Heart left ventricle (tissue), 16 donors: ENCODE data around the gene GANC. TPM values are rescaled to one million over a fixed set of nuclear protein-coding genes. Genes with fewer than 3 reads are reported as not detected.
A peak's percentile ranks its signal among the peaks of the same experiment; 100 is the strongest.

ENCODE experiments used
- ATAC-seq, 4 donors: fragments of 200-7000 bp; cut with Tn5 transposase; one replicate each; pipeline ENCODE4 v1.9.1; 2020 to 2022; ENCODE audit warnings: moderate library complexity in 4 of 4, mild to moderate bottlenecking in 3 of 4, moderate number of reproducible peaks in 1 of 4
- DNase-seq, 5 donors: peaks; one replicate each; pipeline ENCODE4 v3.0.0-alpha.2; 2020
- H3K27ac ChIP-seq, 12 donors: fragments of 200-600 bp; sonication (generic) in 4 of 12; one replicate each; pipeline versions ENCODE4 v1.5.0 to v1.8.0; 2016 to 2022; ENCODE audit warnings: mild to moderate bottlenecking in 2 of 12
- H3K27me3 ChIP-seq, 9 donors: fragments of 200-600 bp; sonication (generic) in 2 of 9; one replicate each; pipeline versions ENCODE4 v1.5.1 to v1.8.0; 2016 to 2022; ENCODE audit warnings: mild to moderate bottlenecking in 3 of 9
- H3K36me3 ChIP-seq, 9 donors: fragments of 200-600 bp; sonication (generic) in 2 of 9; one replicate each; pipeline versions ENCODE4 v1.5.0 to v1.8.0; 2018 to 2022; ENCODE audit warnings: mild to moderate bottlenecking in 2 of 9
- H3K4me1 ChIP-seq, 12 donors: fragments of 200-600 bp; sonication (generic) in 4 of 12; one replicate each; pipeline versions ENCODE4 v1.5.0 to v1.8.0; 2016 to 2022; ENCODE audit warnings: mild to moderate bottlenecking in 3 of 12
- H3K4me3 ChIP-seq, 12 donors: fragments of 200-600 bp; sonication (generic) in 4 of 12; one replicate each; pipeline versions ENCODE4 v1.5.0 to v1.8.0; 2017 to 2022; ENCODE audit warnings: mild to moderate bottlenecking in 9 of 12, moderate library complexity in 4 of 12
- H3K9me3 ChIP-seq, 12 donors: fragments of 200-600 bp; sonication (generic) in 4 of 12; one replicate each; pipeline versions ENCODE4 v1.5.0 to v1.8.0; 2016 to 2022; ENCODE audit warnings: mild to moderate bottlenecking in 1 of 12
- POLR2A ChIP-seq, 2 donors: fragments of 450-650 bp; IDR thresholded peaks; one replicate each; pipeline ENCODE4 v1.6.1; 2017; ENCODE audit warnings: antibody characterized with exemption in 2 of 2, mild to moderate bottlenecking in 2 of 2, moderate library complexity in 2 of 2
- WGBS, 4 donors: extraction: QIAGEN DNeasy Blood & Tissue Kit in 2 of 4; methylation state at CpG; one replicate each; pipeline versions ENCODE4 v1.1.5 to v1.1.7; 2013 to 2018; 5-methylcytosine and 5-hydroxymethylcytosine counted together
- intact Hi-C, 10 donors: fragments of 100-400 bp; cut with DNase I; formaldehyde crosslinking; loops; one replicate each; pipeline versions ENCODE4 v1.11.1 to v1.14.2; 2022
- polyA plus RNA-seq, 2 donors: library from polyadenylated mRNA; stranded (reverse); fragments of 200-250 nt; gene quantifications; one replicate each; pipeline ENCODE4 v1.2.3, GENCODE V29; 2013
- total RNA-seq, 9 donors: library from RNA; depleted of rRNA in 2 of 9; stranded (reverse); fragments of >200 nt in 2 of 9; fragmentation: NEBNext Ultra II Directional in 3 of 9; extraction: Animal tissue kit (Norgen Biotek cat#: 25700) in 3 of 9; gene quantifications; one replicate each; pipeline versions ENCODE4 v1.1.0 to v1.2.4, GENCODE V29; 2016 to 2023
- TF ChIP-seq, protein P1 (sequence below), 12 donors: fragments of 200-600 bp; sonication (generic) in 4 of 12; IDR thresholded peaks; one replicate each; pipeline versions ENCODE4 v1.5.0 to v1.8.0; 2018 to 2022; ENCODE audit warnings: antibody characterized with exemption in 12 of 12, mild to moderate bottlenecking in 5 of 12
- donor health status: ischemic (EF 13 %, LVEDD 7.1; RV severe dilation, severe dysfunction).
- donor health status: healthy with polysubstance abuse.
- donor health status: DM: no; HTN: yes; CAD: no.
- donor health status: DM: no; HTN: no; CAD: no.
- donor health status: ischemic (EF 25% LVEDD 6.9; RV normal size, moderate dysfunction).
- donor health status: ischemic (EF 25% LVEDD 5.7; RV mildly dilated, moderate dysfunction).
- donor health status: healthy.
- donor health status: DM: yes; HTN: yes; CAD: no.
- donor health status: ischemic (EF 35%, LVEDD 5.7; RV mildly dilated, moderate dysfunction).
- donor health status: nonischemic (EF 11% LVEDD 7.7; RV severe dilation, severe dysfunction).
- donor health status: DM: yes; HTN: yes; CAD: no.
- donor health status: PGD.
- donor health status: ischemic (EF 29% LVEDD 5.4; RV normal size, mild dysfunction).
- donor health status: nonischemic (EF 23%, LVEDD 6.1; RV moderate dilation, normal function).

GANC gene
- total and polyA plus RNA-seq, 11 donors, result 6.8 to 30.2 (median 17.0) TPM

DNA sequence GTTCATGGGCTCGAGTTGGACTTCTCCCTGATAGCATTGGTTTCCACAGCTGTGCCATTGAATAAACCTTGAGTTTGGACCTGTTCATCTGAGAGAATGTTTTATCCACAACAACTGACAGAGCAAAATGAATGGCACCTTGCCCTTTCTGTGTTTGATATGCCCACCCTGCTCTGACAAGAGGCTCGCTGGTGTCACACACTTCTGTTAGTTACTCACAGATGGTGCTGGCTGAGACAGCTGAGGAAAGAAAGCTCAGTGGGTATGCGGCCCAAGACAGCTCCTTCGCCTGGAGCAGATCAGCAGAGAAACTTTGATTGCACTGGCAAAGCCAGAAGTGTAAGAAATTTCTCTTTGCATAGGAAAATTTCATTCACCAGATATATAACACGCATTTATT lies 83.8 kb downstream of the GANC start:
- Histone ChIP-seq H3K4me1 (peaks cover 0 to 13% (median 0%) of the 10 kb centered on the region in 12 donors), H3K9me3 (no peaks in the 10 kb centered on the region), H3K27ac (no peak overlapping the region), H3K36me3 (peaks cover 0 to 66% (median 41%) of the 10 kb centered on the region in 9 donors), H3K4me3 (no peak overlapping the region), H3K27me3 (no peaks in the 10 kb centered on the region)
- intact Hi-C loops, result loop anchor here in 1 of 10 donors (10.0 kb wide), 1 partner anchor 62 kb away; no protein-coding TSS in a partner anchor
- no peak for DNase-seq
- ATAC-seq, result no peak
- TF ChIP-seq POLR2A (IDR thresholded peaks at IDR 0.05), result no peak
- WGBS, 4 donors, result 79 to 88% (median 84%) methylated on average over 5 of the region's 5 CpGs

DNA sequence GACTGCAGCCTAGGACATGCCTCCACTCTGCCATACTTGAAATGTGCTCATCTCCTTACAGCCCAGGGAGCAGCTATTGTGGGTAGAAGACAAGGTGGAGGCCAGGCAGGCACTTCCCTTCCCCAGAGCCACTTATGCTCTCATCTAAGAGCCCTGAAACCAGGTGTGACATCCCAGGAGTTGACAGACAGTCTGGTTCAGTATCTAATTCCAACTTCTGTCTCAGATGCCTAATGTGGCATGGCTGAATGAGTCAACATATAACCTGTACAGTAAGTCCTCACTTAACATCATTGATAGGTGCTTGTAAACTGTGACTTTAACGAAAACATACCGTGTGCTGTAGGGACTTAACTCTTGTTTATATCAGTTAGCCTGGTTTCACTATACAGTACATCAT lies 85.1 kb downstream of the GANC start:
- Histone ChIP-seq H3K4me3 (no peak overlapping the region), H3K9me3 (no peaks in the 10 kb centered on the region), H3K36me3 (peaks cover 0 to 53% (median 28%) of the 10 kb centered on the region in 9 donors), H3K4me1 (peaks cover 0 to 13% (median 0%) of the 10 kb centered on the region in 12 donors), H3K27me3 (no peaks in the 10 kb centered on the region), H3K27ac (no peak overlapping the region)
- TF ChIP-seq, protein P1, sequence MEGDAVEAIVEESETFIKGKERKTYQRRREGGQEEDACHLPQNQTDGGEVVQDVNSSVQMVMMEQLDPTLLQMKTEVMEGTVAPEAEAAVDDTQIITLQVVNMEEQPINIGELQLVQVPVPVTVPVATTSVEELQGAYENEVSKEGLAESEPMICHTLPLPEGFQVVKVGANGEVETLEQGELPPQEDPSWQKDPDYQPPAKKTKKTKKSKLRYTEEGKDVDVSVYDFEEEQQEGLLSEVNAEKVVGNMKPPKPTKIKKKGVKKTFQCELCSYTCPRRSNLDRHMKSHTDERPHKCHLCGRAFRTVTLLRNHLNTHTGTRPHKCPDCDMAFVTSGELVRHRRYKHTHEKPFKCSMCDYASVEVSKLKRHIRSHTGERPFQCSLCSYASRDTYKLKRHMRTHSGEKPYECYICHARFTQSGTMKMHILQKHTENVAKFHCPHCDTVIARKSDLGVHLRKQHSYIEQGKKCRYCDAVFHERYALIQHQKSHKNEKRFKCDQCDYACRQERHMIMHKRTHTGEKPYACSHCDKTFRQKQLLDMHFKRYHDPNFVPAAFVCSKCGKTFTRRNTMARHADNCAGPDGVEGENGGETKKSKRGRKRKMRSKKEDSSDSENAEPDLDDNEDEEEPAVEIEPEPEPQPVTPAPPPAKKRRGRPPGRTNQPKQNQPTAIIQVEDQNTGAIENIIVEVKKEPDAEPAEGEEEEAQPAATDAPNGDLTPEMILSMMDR (IDR thresholded peaks at IDR 0.05), result no peak
- 79 to 94% (median 89%) methylated on average over 2 of the region's 2 CpGs for WGBS, 4 donors
- DNase-seq (no peak), ATAC-seq (peak in 1 of 4 donors; percentile 29)
- intact Hi-C loops, result loop anchor here in 1 of 10 donors (10.0 kb wide), 1 partner anchor 63 kb away; no protein-coding TSS in a partner anchor

DNA sequence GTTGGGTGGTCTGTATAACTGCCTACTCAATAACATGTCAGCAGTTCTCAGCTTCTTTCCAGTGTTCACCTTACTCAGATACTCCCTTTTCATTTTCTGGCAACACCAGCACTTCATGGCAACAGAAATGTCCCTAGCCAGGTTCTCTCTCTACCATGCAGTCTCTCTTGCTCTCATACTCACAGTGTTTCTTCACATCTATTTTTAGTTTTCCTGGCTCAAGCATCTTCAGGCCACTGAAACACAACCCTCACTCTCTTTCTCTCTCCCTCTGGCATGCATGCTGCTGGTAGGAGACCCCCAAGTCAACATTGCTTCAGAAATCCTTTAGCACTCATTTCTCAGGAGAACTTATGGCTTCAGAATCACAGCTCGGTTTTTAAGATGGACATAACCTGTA lies 86.2 kb downstream of the GANC start, which contains the start of gene CAPN3:
CAPN3 (plus strand) TSS at position 253 of the 400 bp plus-strand sequence. CDS start 305 bp downstream, outside the sequence.
- ATAC-seq, result peak; percentile 76 to 92 (median 84)
- Histone ChIP-seq H3K27me3 (no peaks in the 10 kb centered on the region), H3K9me3 (no peaks in the 10 kb centered on the region), H3K36me3 (peaks cover 0 to 42% (median 19%) of the 10 kb centered on the region in 9 donors), H3K27ac (peak within 1 kb of the TSS in 6 of 12 donors; percentile 3 to 44 (median 20)), H3K4me1 (peaks cover 0 to 13% (median 0%) of the 10 kb centered on the region in 12 donors), H3K4me3 (peak within 1 kb of the TSS in 1 of 12 donors; percentile 15)
- DNase-seq, result no peak
- WGBS, 4 donors, result 55 to 68% (median 60%) methylated on average over 1 of the region's 1 CpG
- TF ChIP-seq POLR2A (IDR thresholded peaks at IDR 0.05), result no peak
- TF ChIP-seq, protein P1 (IDR thresholded peaks at IDR 0.05), result no peak
- intact Hi-C loops, result loop anchor here in 1 of 10 donors (10.0 kb wide), 1 partner anchor 64 kb away; no protein-coding TSS in a partner anchor

DNA sequence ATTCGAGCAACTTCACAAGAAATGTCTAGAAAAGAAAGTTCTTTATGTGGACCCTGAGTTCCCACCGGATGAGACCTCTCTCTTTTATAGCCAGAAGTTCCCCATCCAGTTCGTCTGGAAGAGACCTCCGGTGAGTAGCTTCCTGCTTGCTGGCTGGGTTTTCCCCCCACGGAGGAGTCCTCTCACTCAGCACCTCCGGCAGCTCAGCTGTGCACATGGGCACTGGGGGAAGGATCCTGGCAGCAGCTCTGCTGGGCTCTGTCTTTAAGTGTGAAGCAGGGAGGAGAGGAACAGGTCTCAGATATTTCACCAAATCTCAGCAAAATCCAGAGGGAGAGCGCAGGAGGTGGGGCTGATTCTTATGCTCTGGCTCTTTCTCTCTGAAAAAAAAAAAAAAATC lies 87.0 kb downstream of the GANC start:
- Histone ChIP-seq H3K4me1 (peaks cover 0 to 14% (median 0%) of the 10 kb centered on the region in 12 donors), H3K9me3 (no peaks in the 10 kb centered on the region), H3K27ac (peak overlapping the region in 3 of 12 donors; percentile 13 to 34 (median 33)), H3K27me3 (no peaks in the 10 kb centered on the region), H3K4me3 (peak overlapping the region in 1 of 12 donors; percentile 15), H3K36me3 (peaks cover 0 to 35% (median 11%) of the 10 kb centered on the region in 9 donors)
- TF ChIP-seq, protein P1 (IDR thresholded peaks at IDR 0.05), result no peak
- TF ChIP-seq POLR2A (IDR thresholded peaks at IDR 0.05), result no peak
- DNase-seq (no peak), ATAC-seq (peak; percentile 18 to 69 (median 58))
- intact Hi-C loops, result loop anchor here in 1 of 10 donors (10.0 kb wide), 1 partner anchor 65 kb away; no protein-coding TSS in a partner anchor
- 46 to 57% (median 55%) methylated on average over 7 of the region's 7 CpGs for WGBS, 4 donors
